K562 (cell line): ENCODE measurements around the gene MAST4. TPM values are rescaled to one million over a fixed set of nuclear protein-coding genes. Genes with fewer than 3 reads are reported as not detected.

Experiments used
- ATAC-seq: fragments of 200-7000 bp; cut with Tn5 transposase; 3 replicates; pipeline ENCODE4 v1.9.1; 2020; ENCODE audit warnings: moderate library complexity
- BruUV-seq: library from RNA; stranded (reverse); fragments of 400-500 nt; replicated peaks from 2 replicates; lab custom pipeline; 2021; lab: Mats Ljungman, UMichigan
- CTCF ChIA-PET: fragments of 300-600 bp; formaldehyde crosslinking; extraction: SDS; loops from one replicate; lab custom pipeline; 2021; ENCODE audit warnings: low intra/inter-chr PET ratio; lab: Yijun Ruan, JAX
- POLR2A ChIA-PET: fragments of 300-600, 350-650 bp; sonication (Branson Sonifier 250); formaldehyde crosslinking; extraction: SDS; loops from one replicate; lab custom pipeline; 2021; ENCODE audit warnings: antibody characterized with exemption, inconsistent platforms; lab: Yijun Ruan, JAX
- DNase-seq, 4 experiments: peaks; one replicate each; pipeline versions ENCODE4 v3.0.0 to v3.0.0-alpha.2; 2011 to 2018; ENCODE audit warnings: low spot score in 3 of 4, mixed read lengths in 3 of 4; ENCODE audit errors: extremely low read depth in 1 of 4
- FAIRE-seq: peaks from 2 replicates; lab custom pipeline; 2011; peaks lifted over from hg19 to GRCh38; lab: Jason Lieb, UNC
- H2AFZ ChIP-seq: 2 replicates; pipeline ENCODE4 v1.6.0; 2011; ENCODE audit warnings: low read depth, low read length, control low read depth, inconsistent platforms
- H3K27ac ChIP-seq: fragments of 200-600 bp; 3 replicates; pipeline ENCODE4 v1.8.0; 2011; ENCODE audit warnings: low read depth, mild to moderate bottlenecking, control low read depth, inconsistent platforms, low read length, moderate library complexity, mixed read lengths; ENCODE audit errors: extremely low read depth
- H3K27me3 ChIP-seq, 2 experiments: fragments of 300-600 bp in 1 of 2; 2 replicates in 1 of 2; 3 replicates in 1 of 2; pipeline versions ENCODE4 v1.6.0 to v1.8.0; 2011; ENCODE audit warnings: inconsistent platforms in 2 of 2, low read length in 2 of 2, mild to moderate bottlenecking in 1 of 2, mixed read lengths in 1 of 2, moderate library complexity in 1 of 2; ENCODE audit not compliant: control insufficient read depth in 2 of 2, insufficient read depth in 2 of 2
- H3K36me3 ChIP-seq: fragments of 300-600 bp; 3 replicates; pipeline ENCODE4 v1.8.0; 2011; ENCODE audit warnings: mild to moderate bottlenecking, low read length, inconsistent platforms; ENCODE audit not compliant: control insufficient read depth, insufficient read depth
- H3K4me1 ChIP-seq, 2 experiments: fragments of 200-600 bp in 1 of 2; replicated peaks in 1 of 2; 2 replicates in 1 of 2; 3 replicates in 1 of 2; pipeline versions ENCODE4 v1.5.1 to v1.8.0; 2011; ENCODE audit warnings: inconsistent platforms in 2 of 2, low read length in 2 of 2, mild to moderate bottlenecking in 1 of 2, mixed read lengths in 1 of 2, moderate library complexity in 1 of 2; ENCODE audit not compliant: control insufficient read depth in 2 of 2, insufficient read depth in 2 of 2
- H3K4me2 ChIP-seq: 2 replicates; pipeline ENCODE4 v1.6.1; 2011; ENCODE audit warnings: low read length, control low read depth, inconsistent platforms, mixed read lengths; ENCODE audit not compliant: insufficient read depth
- H3K4me3 ChIP-seq: fragments of 200-600 bp; sonication (generic), shearing (Covaris generic); 2 replicates; pipeline ENCODE4 v1.5.1; 2016; ENCODE audit warnings: control low read depth, inconsistent platforms
- H3K79me2 ChIP-seq: fragments of 200-600 bp; 3 replicates; pipeline ENCODE4 v1.8.0; 2011; ENCODE audit warnings: low read length, inconsistent platforms; ENCODE audit not compliant: control insufficient read depth, insufficient read depth
- H3K9ac ChIP-seq, 2 experiments: 2 replicates each; pipeline versions ENCODE4 v1.6.0 to v1.6.1; 2011; ENCODE audit warnings: low read depth in 2 of 2, low read length in 2 of 2, control low read depth in 1 of 2, inconsistent platforms in 1 of 2, mild to moderate bottlenecking in 1 of 2, mixed read lengths in 1 of 2; ENCODE audit not compliant: insufficient read depth in 1 of 2
- H3K9me1 ChIP-seq: one replicate; pipeline ENCODE4 v1.6.0; 2011; ENCODE audit warnings: inconsistent platforms, mild to moderate bottlenecking, low read length, moderate library complexity; ENCODE audit not compliant: control insufficient read depth, insufficient read depth
- H3K9me3 ChIP-seq: replicated peaks from 2 replicates; pipeline ENCODE4 v1.5.1; 2011; ENCODE audit warnings: low read depth, low read length, inconsistent platforms; ENCODE audit not compliant: control insufficient read depth, insufficient read depth
- H4K20me1 ChIP-seq: replicated peaks from 2 replicates; pipeline ENCODE4 v1.6.1; 2011; ENCODE audit warnings: low read length, inconsistent platforms, mixed read lengths; ENCODE audit not compliant: control insufficient read depth, insufficient read depth
- BCL6 ChIP-seq: fragments of 250-450 bp; sonication (Bioruptor Pico); IDR thresholded peaks from 2 replicates; pipeline ENCODE4 v1.4.0; 2020
- BCOR ChIP-seq: fragments of 450-650 bp; IDR thresholded peaks from 2 replicates; pipeline ENCODE4 v1.6.1; 2016
- ELF1 ChIP-seq: fragments of 200-800 bp; sonication (Bioruptor generic); IDR thresholded peaks from 2 replicates; pipeline ENCODE4 v1.6.1; 2016; ENCODE audit warnings: missing genetic modification characterization, missing compliant biosample characterization
- FOXK2 ChIP-seq, 2 experiments: fragments of 450-650 bp; IDR thresholded peaks in 1 of 2; conservative IDR thresholded peaks in 1 of 2; 2 replicates each; pipeline ENCODE4 v1.6.1; 2016; ENCODE audit warnings: low read depth in 2 of 2, mild to moderate bottlenecking in 1 of 2
- NONO ChIP-seq, 2 experiments: fragments of 200-400 bp in 1 of 2; fragments of 450-650 bp in 1 of 2; formaldehyde crosslinking in 1 of 2; IDR thresholded peaks; 2 replicates each; pipeline ENCODE4 v1.6.1; 2017; ENCODE audit warnings: low read depth in 2 of 2, mild to moderate bottlenecking in 2 of 2, moderate library complexity in 2 of 2, low read length in 1 of 2
- NR2C1 ChIP-seq, 2 experiments: fragments of 450-650 bp; IDR thresholded peaks; 2 replicates each; pipeline ENCODE4 v1.6.1; 2017; ENCODE audit warnings: mild to moderate bottlenecking in 2 of 2, antibody characterized with exemption in 1 of 2, inconsistent platforms in 1 of 2, missing compliant biosample characterization in 1 of 2, missing genetic modification characterization in 1 of 2
- PHB2 ChIP-seq: fragments of 450-650 bp; IDR thresholded peaks from 2 replicates; pipeline ENCODE4 v1.6.1; 2017; ENCODE audit warnings: low read depth
- RBM39 ChIP-seq: fragments of 200-400 bp; formaldehyde crosslinking; optimal IDR thresholded peaks from 2 replicates; pipeline ENCODE3; 2018; ENCODE audit warnings: low read depth, low read length
- TEAD4 ChIP-seq, 2 experiments: sonication (generic) in 1 of 2; formaldehyde crosslinking in 1 of 2; IDR thresholded peaks; 2 replicates each; pipeline versions ENCODE4 v1.6.1 to v1.8.0; 2012 to 2022; ENCODE audit warnings: borderline replicate concordance in 1 of 2, inconsistent platforms in 1 of 2, low read length in 1 of 2, mild to moderate bottlenecking in 1 of 2, missing genetic modification reagents in 1 of 2
- TOE1 ChIP-seq, 2 experiments: fragments of 450-650 bp in 1 of 2; sonication (generic) in 1 of 2; formaldehyde crosslinking in 1 of 2; IDR thresholded peaks; 2 replicates each; pipeline versions ENCODE4 v1.7.1 to v1.8.0; 2016 to 2022; ENCODE audit warnings: borderline replicate concordance in 2 of 2, mild to moderate bottlenecking in 2 of 2, antibody characterized with exemption in 1 of 2, inconsistent platforms in 1 of 2, low read depth in 1 of 2, missing genetic modification reagents in 1 of 2, moderate library complexity in 1 of 2
- ZNF174 ChIP-seq: fragments of 250-450 bp; sonication (Bioruptor Pico); IDR thresholded peaks from 2 replicates; pipeline ENCODE4 v1.4.0; 2020; ENCODE audit warnings: mild to moderate bottlenecking
- ZNF79 ChIP-seq: fragments of 250-450 bp; sonication (Bioruptor Pico); IDR thresholded peaks from 2 replicates; pipeline ENCODE4 v1.4.0; 2020; ENCODE audit warnings: low read depth, mild to moderate bottlenecking, moderate library complexity
- WGBS: fragments of 100-300 bp; shearing (Covaris generic); methylation state at CpG from one replicate; pipeline ENCODE4 v1.1.6; 2016; ENCODE audit warnings: low coverage, mixed read lengths; ENCODE audit not compliant: insufficient coverage; ENCODE audit errors: missing lambda C conversion rate; 5-methylcytosine and 5-hydroxymethylcytosine counted together
- in situ Hi-C: fragments of 300-500 bp; cut with MboI; formaldehyde crosslinking; loops from 4 replicates; pipeline ENCODE4 v1.15.0; 2018; ENCODE audit warnings: inconsistent platforms, mixed read lengths
- intact Hi-C: fragments of 100-400 bp; cut with micrococcal nuclease; formaldehyde crosslinking; loops from 2 replicates; pipeline ENCODE4 v1.14.2; 2022
- polyA plus RNA-seq, 8 experiments: library from polyadenylated mRNA; depleted of rRNA in 4 of 8; stranded (reverse) in 5 of 8; unstranded in 3 of 8; fragments of >200 nt; fragmentation: Nextera tagmentation in 2 of 8; fragmentation: Illumina TruSeq in 1 of 8; extraction: Ambion mirVana in 2 of 8; extraction: Trizol in 1 of 8; gene quantifications; 2 replicates each; pipeline versions ENCODE4 v1.2.1 to v1.2.3, GENCODE V29; 2011 to 2014; ENCODE audit warnings: inconsistent platforms in 1 of 8, missing spikeins in 1 of 8
- total RNA-seq, 7 experiments: library from RNA; depleted of rRNA in 6 of 7; stranded (reverse); fragments of >200 nt in 6 of 7; fragmentation: Illumina TruSeq in 2 of 7; extraction: Trizol in 2 of 7; gene quantifications; 2 replicates each; pipeline versions ENCODE4 v1.2.1 to v1.2.3, GENCODE V29; 2011 to 2021; ENCODE audit warnings: low replicate concordance in 1 of 7
- TF ChIP-seq, protein P1 (sequence below): fragments of 250-450 bp; sonication (Bioruptor Pico); IDR thresholded peaks from 2 replicates; pipeline ENCODE4 v1.5.0; 2022; ENCODE audit warnings: mild to moderate bottlenecking
- TF ChIP-seq, protein P2 (sequence below): fragments of 450-650 bp; formaldehyde crosslinking; IDR thresholded peaks from 2 replicates; pipeline ENCODE4 v1.4.0; 2020; ENCODE audit warnings: mild to moderate bottlenecking, moderate library complexity
- TF ChIP-seq, protein P3 (sequence below): fragments of 450-650 bp; IDR thresholded peaks from 2 replicates; pipeline ENCODE4 v1.6.1; 2016; ENCODE audit warnings: borderline replicate concordance
- TF ChIP-seq, protein P4 (sequence below): fragments of 450-650 bp; IDR thresholded peaks from 2 replicates; pipeline ENCODE4 v1.6.1; 2016; ENCODE audit warnings: missing biosample characterization, missing genetic modification characterization

MAST4 gene
- total and polyA plus RNA-seq, 9 of the 15 experiments (the other 6 are each of a cell fraction or from before 2014, with no cell fraction given), result 0.88 to 10.1 (median 5.2) TPM

DNA sequence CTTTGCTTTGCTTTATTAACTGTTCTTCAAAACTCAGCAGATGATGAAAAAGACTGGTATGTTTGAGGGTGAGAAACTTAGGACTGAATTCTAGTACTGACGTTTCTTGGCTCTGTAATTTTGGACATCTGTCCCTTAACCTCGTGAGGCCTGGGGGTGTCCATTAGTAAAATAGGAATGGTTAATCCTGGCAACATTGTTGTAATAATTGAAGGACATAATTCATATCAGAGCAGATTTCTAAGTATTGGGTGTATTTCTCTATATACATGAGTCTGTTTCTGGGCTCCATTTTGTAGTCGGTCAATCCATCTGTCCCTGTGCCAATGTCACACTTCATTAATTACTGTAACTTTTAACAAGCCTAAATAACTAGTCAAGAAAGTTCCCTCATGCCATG, 206.7 kb downstream of the MAST4 start:
- in situ Hi-C loops (no loop called here), intact Hi-C loops (no loop called here)
- no peak for TF ChIP-seq ZNF174 (CRISPR knock-in tag)
- TF ChIP-seq, protein P1, sequence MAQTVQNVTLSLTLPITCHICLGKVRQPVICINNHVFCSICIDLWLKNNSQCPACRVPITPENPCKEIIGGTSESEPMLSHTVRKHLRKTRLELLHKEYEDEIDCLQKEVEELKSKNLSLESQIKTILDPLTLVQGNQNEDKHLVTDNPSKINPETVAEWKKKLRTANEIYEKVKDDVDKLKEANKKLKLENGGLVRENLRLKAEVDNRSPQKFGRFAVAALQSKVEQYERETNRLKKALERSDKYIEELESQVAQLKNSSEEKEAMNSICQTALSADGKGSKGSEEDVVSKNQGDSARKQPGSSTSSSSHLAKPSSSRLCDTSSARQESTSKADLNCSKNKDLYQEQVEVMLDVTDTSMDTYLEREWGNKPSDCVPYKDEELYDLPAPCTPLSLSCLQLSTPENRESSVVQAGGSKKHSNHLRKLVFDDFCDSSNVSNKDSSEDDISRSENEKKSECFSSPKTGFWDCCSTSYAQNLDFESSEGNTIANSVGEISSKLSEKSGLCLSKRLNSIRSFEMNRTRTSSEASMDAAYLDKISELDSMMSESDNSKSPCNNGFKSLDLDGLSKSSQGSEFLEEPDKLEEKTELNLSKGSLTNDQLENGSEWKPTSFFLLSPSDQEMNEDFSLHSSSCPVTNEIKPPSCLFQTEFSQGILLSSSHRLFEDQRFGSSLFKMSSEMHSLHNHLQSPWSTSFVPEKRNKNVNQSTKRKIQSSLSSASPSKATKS, result no peak
- TF ChIP-seq, protein P2, sequence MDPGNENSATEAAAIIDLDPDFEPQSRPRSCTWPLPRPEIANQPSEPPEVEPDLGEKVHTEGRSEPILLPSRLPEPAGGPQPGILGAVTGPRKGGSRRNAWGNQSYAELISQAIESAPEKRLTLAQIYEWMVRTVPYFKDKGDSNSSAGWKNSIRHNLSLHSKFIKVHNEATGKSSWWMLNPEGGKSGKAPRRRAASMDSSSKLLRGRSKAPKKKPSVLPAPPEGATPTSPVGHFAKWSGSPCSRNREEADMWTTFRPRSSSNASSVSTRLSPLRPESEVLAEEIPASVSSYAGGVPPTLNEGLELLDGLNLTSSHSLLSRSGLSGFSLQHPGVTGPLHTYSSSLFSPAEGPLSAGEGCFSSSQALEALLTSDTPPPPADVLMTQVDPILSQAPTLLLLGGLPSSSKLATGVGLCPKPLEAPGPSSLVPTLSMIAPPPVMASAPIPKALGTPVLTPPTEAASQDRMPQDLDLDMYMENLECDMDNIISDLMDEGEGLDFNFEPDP (CRISPR knock-in tag), result no peak
- TF ChIP-seq NONO (IDR thresholded peaks at IDR 0.05; ENCODE audit: low read depth in 2 of 2, low read length in 1 of 2), result no peak
- TF ChIP-seq ELF1 (tag), result no peak
- TF ChIP-seq BCOR, result no peak
- TF ChIP-seq PHB2, result no peak
- TF ChIP-seq, protein P3, sequence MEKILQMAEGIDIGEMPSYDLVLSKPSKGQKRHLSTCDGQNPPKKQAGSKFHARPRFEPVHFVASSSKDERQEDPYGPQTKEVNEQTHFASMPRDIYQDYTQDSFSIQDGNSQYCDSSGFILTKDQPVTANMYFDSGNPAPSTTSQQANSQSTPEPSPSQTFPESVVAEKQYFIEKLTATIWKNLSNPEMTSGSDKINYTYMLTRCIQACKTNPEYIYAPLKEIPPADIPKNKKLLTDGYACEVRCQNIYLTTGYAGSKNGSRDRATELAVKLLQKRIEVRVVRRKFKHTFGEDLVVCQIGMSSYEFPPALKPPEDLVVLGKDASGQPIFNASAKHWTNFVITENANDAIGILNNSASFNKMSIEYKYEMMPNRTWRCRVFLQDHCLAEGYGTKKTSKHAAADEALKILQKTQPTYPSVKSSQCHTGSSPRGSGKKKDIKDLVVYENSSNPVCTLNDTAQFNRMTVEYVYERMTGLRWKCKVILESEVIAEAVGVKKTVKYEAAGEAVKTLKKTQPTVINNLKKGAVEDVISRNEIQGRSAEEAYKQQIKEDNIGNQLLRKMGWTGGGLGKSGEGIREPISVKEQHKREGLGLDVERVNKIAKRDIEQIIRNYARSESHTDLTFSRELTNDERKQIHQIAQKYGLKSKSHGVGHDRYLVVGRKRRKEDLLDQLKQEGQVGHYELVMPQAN, result no peak
- TF ChIP-seq FOXK2 (conservative IDR thresholded peaks at IDR 0.05 in 1 of 2, IDR thresholded peaks at IDR 0.05 in 1 of 2; ENCODE audit: low read depth in 2 of 2), result no peak
- no peak for TF ChIP-seq TOE1 (IDR thresholded peaks at IDR 0.05; ENCODE audit: borderline replicate concordance)
- TF ChIP-seq TOE1 (CRISPR knock-in tag; IDR thresholded peaks at IDR 0.05; ENCODE audit: borderline replicate concordance, low read depth), result no peak
- no peak for TF ChIP-seq BCL6 (CRISPR knock-in tag)
- no peak for TF ChIP-seq ZNF79 (CRISPR knock-in tag)
- no peak for TF ChIP-seq RBM39
- TF ChIP-seq, protein P4, sequence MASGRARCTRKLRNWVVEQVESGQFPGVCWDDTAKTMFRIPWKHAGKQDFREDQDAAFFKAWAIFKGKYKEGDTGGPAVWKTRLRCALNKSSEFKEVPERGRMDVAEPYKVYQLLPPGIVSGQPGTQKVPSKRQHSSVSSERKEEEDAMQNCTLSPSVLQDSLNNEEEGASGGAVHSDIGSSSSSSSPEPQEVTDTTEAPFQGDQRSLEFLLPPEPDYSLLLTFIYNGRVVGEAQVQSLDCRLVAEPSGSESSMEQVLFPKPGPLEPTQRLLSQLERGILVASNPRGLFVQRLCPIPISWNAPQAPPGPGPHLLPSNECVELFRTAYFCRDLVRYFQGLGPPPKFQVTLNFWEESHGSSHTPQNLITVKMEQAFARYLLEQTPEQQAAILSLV (tag), result no peak
- TF ChIP-seq NR2C1 (IDR thresholded peaks at IDR 0.05), result no peak
- TF ChIP-seq NR2C1 (tag; IDR thresholded peaks at IDR 0.05), result no peak
- no peak for TF ChIP-seq TEAD4 (IDR thresholded peaks at IDR 0.05; ENCODE audit: low read length)
- no peak for TF ChIP-seq TEAD4 (CRISPR knock-in tag; IDR thresholded peaks at IDR 0.05; ENCODE audit: borderline replicate concordance)

More for the DNA sequence above, 206.7 kb downstream of the MAST4 start:
- BruUV-seq, result no TSS peak
- Histone ChIP-seq H3K9ac (no peak overlapping the region), H3K4me1 (no peaks in the 10 kb centered on the region), H4K20me1 (no peaks in the 10 kb centered on the region), H3K27ac (no peak overlapping the region), H3K9me1 (no peaks in the 10 kb centered on the region), H3K9me3 (no peaks in the 10 kb centered on the region), H3K79me2 (no peaks in the 10 kb centered on the region), H3K4me3 (no peak overlapping the region), H3K4me2 (no peak overlapping the region), H3K27me3 (peaks cover 2 to 6% of the 10 kb centered on the region in 2 experiments; a peak in 1 of 5 replicates), H2AFZ (no peak overlapping the region), H3K36me3 (no peaks in the 10 kb centered on the region)
- ATAC-seq (no peak), DNase-seq (no peak), FAIRE-seq (no peak)
- 0% methylated on average over 3 of the region's 3 CpGs for WGBS
- ChIA-PET POLR2A (no interaction called here), CTCF (no interaction called here)
